ENCODE results near the gene BST2. TPM values are rescaled to one million over a fixed set of nuclear protein-coding genes. Genes with fewer than 3 reads are reported as not detected.

BST2 gene
- polyA plus RNA-seq, 3 donors: 225 to 284 (median 272) TPM

- H3K9ac ChIP-seq (ENCODE audit: insufficient read depth, low read length, poor library complexity, severe bottlenecking): no peak overlapping the region
- no peaks in the 10 kb centered on the region for H3K36me3 ChIP-seq (replicated peaks in 1 of 2; ENCODE audit: control insufficient read depth in 1 of 2, insufficient read depth in 2 of 2, low read length in 2 of 2)
Measured at GRCh38 chr19:17385878-17386611, 19.4 kb downstream of the BST2 start.

GRCh38 chr19:17380426-17381138, 24.8 kb downstream of the BST2 start:
- peaks cover 7 to 21% (median 17%) of the 10 kb centered on the region in 3 donors for H3K27me3 Mint-ChIP-seq (ENCODE audit: low read depth in 3 of 3)
- H3K9me3 ChIP-seq (replicated peaks in 1 of 2; ENCODE audit: control insufficient read depth in 1 of 2, insufficient read depth in 1 of 2, low read length in 2 of 2): peaks cover 0 to 3% of the 10 kb centered on the region in 2 donors
- peaks cover 0 to 6% of the 10 kb centered on the region in 2 donors for H3K36me3 Mint-ChIP-seq
- DNase-seq: no peak
- no peaks in the 10 kb centered on the region for H4K20me1 ChIP-seq (ENCODE audit: insufficient read depth, low read length)
- H3K79me2 ChIP-seq (ENCODE audit: insufficient read depth, low read length): no peaks in the 10 kb centered on the region
- intact Hi-C loops (cut with micrococcal nuclease): loop anchor here in 1 of 2 donors (10.0 kb wide), 1 partner anchor 86 kb away; no protein-coding TSS in a partner anchor
- no peak overlapping the region for H2AFZ ChIP-seq (ENCODE audit: insufficient read depth, low read depth, low read length, poor library complexity, severe bottlenecking)
- WGBS (ENCODE audit: insufficient coverage): 96% methylated on average over 4 of the region's 5 CpGs
- H3K9ac ChIP-seq (ENCODE audit: insufficient read depth, low read length, poor library complexity, severe bottlenecking): no peak overlapping the region
- peak overlapping the region in 1 of 7 donors; percentile 30 for H3K27ac Mint-ChIP-seq
- TF ChIP-seq, protein P1, sequence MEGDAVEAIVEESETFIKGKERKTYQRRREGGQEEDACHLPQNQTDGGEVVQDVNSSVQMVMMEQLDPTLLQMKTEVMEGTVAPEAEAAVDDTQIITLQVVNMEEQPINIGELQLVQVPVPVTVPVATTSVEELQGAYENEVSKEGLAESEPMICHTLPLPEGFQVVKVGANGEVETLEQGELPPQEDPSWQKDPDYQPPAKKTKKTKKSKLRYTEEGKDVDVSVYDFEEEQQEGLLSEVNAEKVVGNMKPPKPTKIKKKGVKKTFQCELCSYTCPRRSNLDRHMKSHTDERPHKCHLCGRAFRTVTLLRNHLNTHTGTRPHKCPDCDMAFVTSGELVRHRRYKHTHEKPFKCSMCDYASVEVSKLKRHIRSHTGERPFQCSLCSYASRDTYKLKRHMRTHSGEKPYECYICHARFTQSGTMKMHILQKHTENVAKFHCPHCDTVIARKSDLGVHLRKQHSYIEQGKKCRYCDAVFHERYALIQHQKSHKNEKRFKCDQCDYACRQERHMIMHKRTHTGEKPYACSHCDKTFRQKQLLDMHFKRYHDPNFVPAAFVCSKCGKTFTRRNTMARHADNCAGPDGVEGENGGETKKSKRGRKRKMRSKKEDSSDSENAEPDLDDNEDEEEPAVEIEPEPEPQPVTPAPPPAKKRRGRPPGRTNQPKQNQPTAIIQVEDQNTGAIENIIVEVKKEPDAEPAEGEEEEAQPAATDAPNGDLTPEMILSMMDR (IDR thresholded peaks at IDR 0.05): no peak
- H3K4me3 ChIP-seq (replicated peaks in 1 of 3; ENCODE audit: low read depth in 2 of 3, low read length in 3 of 3): no peak overlapping the region
- H3K4me2 ChIP-seq (replicated peaks; ENCODE audit: extremely low read depth, low read length, poor library complexity, severe bottlenecking): no peak overlapping the region
- H3K4me1 Mint-ChIP-seq: peaks cover 40% of the 10 kb centered on the region
- H3K36me3 ChIP-seq (replicated peaks in 1 of 2; ENCODE audit: control insufficient read depth in 1 of 2, insufficient read depth in 2 of 2, low read length in 2 of 2): no peaks in the 10 kb centered on the region
- peaks cover 0 to 12% (median 8%) of the 10 kb centered on the region in 7 donors for H3K9me3 Mint-ChIP-seq
- H3K27ac ChIP-seq (ENCODE audit: low read depth in 1 of 2, low read length in 2 of 2): no peak overlapping the region
- peaks cover 50% of the 10 kb centered on the region in 2 donors for H3K4me1 ChIP-seq (ENCODE audit: control insufficient read depth in 1 of 2, insufficient read depth in 2 of 2, low read length in 2 of 2)
- H3K27me3 ChIP-seq (ENCODE audit: control insufficient read depth in 2 of 2, insufficient read depth in 2 of 2, low read length in 2 of 2): peaks cover 0 to 5% of the 10 kb centered on the region in 2 donors
- no peak overlapping the region for H3K4me3 Mint-ChIP-seq

More at GRCh38 chr19:17385878-17386611, 19.4 kb downstream of the BST2 start:
- intact Hi-C loops (cut with micrococcal nuclease): loop anchor here (1.0 to 10.0 kb wide), 4 partner anchors 39 to 94 kb away; no protein-coding TSS in a partner anchor
- H3K27me3 Mint-ChIP-seq (ENCODE audit: low read depth in 3 of 3): peaks cover 15 to 24% (median 22%) of the 10 kb centered on the region in 3 donors
- H3K4me1 Mint-ChIP-seq: peaks cover 18% of the 10 kb centered on the region
- peak; percentile 34 to 63 (median 61) for DNase-seq
- peaks cover 6 to 15% of the 10 kb centered on the region in 2 donors for H3K27me3 ChIP-seq (ENCODE audit: control insufficient read depth in 2 of 2, insufficient read depth in 2 of 2, low read length in 2 of 2)
- no peak overlapping the region for H3K4me3 ChIP-seq (replicated peaks in 1 of 3; ENCODE audit: low read depth in 2 of 3, low read length in 3 of 3)
- H3K9me3 ChIP-seq (replicated peaks in 1 of 2; ENCODE audit: control insufficient read depth in 1 of 2, insufficient read depth in 1 of 2, low read length in 2 of 2): peaks cover 4 to 13% of the 10 kb centered on the region in 2 donors
- H3K27ac Mint-ChIP-seq: peak overlapping the region in 1 of 7 donors; percentile 35
- H3K79me2 ChIP-seq (ENCODE audit: insufficient read depth, low read length): no peaks in the 10 kb centered on the region
- H3K4me2 ChIP-seq (replicated peaks; ENCODE audit: extremely low read depth, low read length, poor library complexity, severe bottlenecking): no peak overlapping the region
- TF ChIP-seq, protein P1 (IDR thresholded peaks at IDR 0.05): peak; percentile 98
- peaks cover 4 to 18% (median 11%) of the 10 kb centered on the region in 7 donors for H3K9me3 Mint-ChIP-seq
- peaks cover 0 to 2% of the 10 kb centered on the region in 2 donors for H3K36me3 Mint-ChIP-seq
- H3K27ac ChIP-seq (ENCODE audit: low read depth in 1 of 2, low read length in 2 of 2): no peak overlapping the region
- no peaks in the 10 kb centered on the region for H4K20me1 ChIP-seq (ENCODE audit: insufficient read depth, low read length)
- peaks cover 29 to 30% of the 10 kb centered on the region in 2 donors for H3K4me1 ChIP-seq (ENCODE audit: control insufficient read depth in 1 of 2, insufficient read depth in 2 of 2, low read length in 2 of 2)
- H2AFZ ChIP-seq (ENCODE audit: insufficient read depth, low read depth, low read length, poor library complexity, severe bottlenecking): no peak overlapping the region
- no peak overlapping the region for H3K4me3 Mint-ChIP-seq
- 35% methylated on average over 12 of the region's 20 CpGs for WGBS (ENCODE audit: insufficient coverage)

Measured in CD14-positive monocyte (primary cell).